Measurements from ENCODE around the gene CALY.

Gene CALY

GRCh38 chr10:133335246-133336117 lies 1.2 kb downstream of the CALY start:
- TF ChIP-seq CTCF (IDR thresholded peaks at IDR 0.05; ENCODE audit: extremely low read depth, missing control alignments): no peak
- DNase-seq (ENCODE audit: low spot score): peak; percentile 83

DNA sequence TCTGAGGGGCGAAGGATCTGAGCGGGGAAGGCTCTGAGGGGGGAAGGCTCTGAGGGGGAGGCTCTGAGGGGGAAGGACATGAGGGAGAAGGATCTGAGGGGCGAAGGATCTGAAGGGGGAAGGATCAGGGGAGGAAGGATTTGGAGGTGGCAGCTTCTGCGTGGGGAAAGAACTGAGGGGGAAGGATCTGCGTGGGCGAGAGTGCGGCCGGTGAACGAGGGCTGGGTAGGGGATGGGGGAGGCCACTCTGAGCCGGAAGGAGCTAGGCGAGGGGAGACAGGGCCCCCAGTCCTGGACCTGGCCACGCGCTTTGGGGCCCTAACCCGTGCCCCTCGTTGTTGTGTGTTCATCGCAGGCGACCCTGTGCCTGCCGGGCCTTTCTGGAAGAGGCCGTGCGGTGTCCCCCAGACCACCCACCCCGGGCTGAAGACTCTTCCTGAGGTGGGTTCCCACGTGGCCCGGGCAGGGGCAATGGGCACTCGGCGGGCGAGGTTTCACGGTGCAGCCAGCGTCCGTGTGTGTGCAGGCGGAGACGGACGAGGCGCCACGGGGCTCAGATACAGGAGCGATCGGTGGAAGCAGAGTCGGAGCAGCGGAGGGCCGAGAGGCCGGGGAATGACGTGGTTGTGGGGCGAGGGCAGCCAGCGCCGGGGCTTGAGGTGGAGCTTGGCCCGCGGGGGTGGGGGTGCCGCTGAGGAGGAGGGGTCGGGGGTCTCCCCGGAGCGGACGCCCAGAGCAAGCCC lies 2.0 kb downstream of the CALY start:
- DNase-seq (ENCODE audit: low spot score): no peak
- TF ChIP-seq CTCF (IDR thresholded peaks at IDR 0.05; ENCODE audit: extremely low read depth, missing control alignments): no peak

DNA sequence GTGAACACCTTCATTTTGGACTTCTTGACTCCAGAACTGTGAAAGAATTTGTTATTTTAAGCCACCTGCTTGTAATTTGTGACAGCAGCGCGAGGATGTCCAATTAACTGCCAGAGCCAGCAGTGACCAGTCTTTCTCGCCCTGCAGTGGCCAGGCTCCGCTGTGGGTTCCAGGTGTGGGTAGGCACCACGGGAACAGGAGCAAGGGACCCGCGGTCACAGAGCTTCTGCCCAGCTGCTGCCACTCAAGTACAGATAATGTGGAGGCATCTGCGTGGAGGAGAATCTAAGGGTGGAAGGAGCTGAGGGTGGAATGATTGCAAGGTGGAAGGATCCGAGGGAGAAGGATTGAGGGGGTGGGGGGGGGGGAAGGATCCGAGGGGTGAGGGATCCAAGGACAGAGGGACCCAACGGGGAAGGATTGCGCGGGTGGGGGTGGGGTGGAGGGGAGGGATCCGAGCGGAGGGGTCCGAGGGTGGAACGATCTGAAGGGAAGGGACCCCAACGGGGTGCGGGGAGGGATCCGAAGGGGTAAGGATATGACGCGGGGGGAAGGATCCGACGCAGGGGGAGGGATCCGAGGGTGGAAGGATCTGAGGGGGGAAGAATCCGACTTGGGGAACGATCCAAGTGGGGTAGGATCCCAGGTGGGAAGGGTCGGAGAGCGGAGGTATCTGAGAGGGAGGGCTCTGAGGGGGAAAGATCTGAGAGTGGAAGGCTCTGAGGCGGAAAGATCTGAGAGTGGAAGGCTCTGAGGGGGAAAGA lies 3.6 kb downstream of the CALY start:
- DNase-seq (ENCODE audit: low spot score): no peak
- no peak for TF ChIP-seq CTCF (IDR thresholded peaks at IDR 0.05; ENCODE audit: extremely low read depth, missing control alignments)

GRCh38 chr10:133329491-133330202 lies 7.0 kb downstream of the CALY start:
- TF ChIP-seq CTCF (IDR thresholded peaks at IDR 0.05; ENCODE audit: extremely low read depth, missing control alignments): peak; percentile 76

GRCh38 chr10:133328358-133329343 lies 8.0 kb downstream of the CALY start:
- no peak for DNase-seq (ENCODE audit: low spot score)
- no peak for TF ChIP-seq CTCF (IDR thresholded peaks at IDR 0.05; ENCODE audit: extremely low read depth, missing control alignments)

More at GRCh38 chr10:133329491-133330202, 7.0 kb downstream of the CALY start:
- DNase-seq (ENCODE audit: low spot score): peak; percentile 93
